Esophagus muscularis mucosa (tissue), 3 donors: Measurements from ENCODE around the gene GALP.
"Not testable (repeated sequence)": the region's sequence is repeated elsewhere in the genome, so short reads cannot be mapped to it uniquely, and the experiment has no call there.

ENCODE experiments used
- POLR2A ChIP-seq: fragments of 450-650 bp; IDR thresholded peaks from one replicate; pipeline ENCODE4 v1.6.1; 2017; ENCODE audit warnings: antibody characterized with exemption, moderate library complexity, mild to moderate bottlenecking, low read depth
- POLR2AphosphoS5 ChIP-seq, 2 donors: sonication (generic); formaldehyde crosslinking; IDR thresholded peaks; one replicate each; pipeline ENCODE4 v1.6.1; 2017; ENCODE audit warnings: antibody characterized with exemption in 2 of 2
- TF ChIP-seq, protein P1 (sequence below), 3 experiments: fragments of 200-600 bp in 2 of 3; fragments of 450-650 bp in 1 of 3; sonication (generic) in 2 of 3; IDR thresholded peaks; one replicate each; pipeline ENCODE4 v1.5.1; 2017 to 2019; ENCODE audit warnings: antibody characterized with exemption in 3 of 3, mild to moderate bottlenecking in 2 of 3, moderate library complexity in 1 of 3

DNA sequence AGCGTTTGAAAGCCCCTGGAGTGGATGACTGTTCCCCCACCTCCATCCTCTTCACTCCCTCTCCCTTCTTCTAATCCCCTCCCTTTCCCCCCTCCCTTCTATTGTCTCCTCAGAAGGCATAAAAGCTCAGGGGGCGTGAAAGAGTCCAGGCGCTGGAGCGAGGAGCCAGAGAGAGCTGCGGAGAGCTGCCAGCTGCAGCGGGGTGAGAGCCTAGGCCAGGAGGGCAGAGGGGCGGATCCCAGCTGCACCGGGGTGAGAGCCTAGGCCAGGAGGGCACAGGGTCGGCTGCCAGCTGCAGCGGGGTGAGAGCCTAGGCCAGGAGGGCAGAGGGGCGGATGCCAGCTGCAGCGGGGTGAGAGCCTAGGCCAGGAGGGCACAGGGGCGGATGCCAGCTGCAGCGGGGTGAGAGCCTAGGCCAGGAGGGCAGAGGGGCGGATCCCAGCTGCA lies at the start of gene GALP:
- TF ChIP-seq, protein P1, sequence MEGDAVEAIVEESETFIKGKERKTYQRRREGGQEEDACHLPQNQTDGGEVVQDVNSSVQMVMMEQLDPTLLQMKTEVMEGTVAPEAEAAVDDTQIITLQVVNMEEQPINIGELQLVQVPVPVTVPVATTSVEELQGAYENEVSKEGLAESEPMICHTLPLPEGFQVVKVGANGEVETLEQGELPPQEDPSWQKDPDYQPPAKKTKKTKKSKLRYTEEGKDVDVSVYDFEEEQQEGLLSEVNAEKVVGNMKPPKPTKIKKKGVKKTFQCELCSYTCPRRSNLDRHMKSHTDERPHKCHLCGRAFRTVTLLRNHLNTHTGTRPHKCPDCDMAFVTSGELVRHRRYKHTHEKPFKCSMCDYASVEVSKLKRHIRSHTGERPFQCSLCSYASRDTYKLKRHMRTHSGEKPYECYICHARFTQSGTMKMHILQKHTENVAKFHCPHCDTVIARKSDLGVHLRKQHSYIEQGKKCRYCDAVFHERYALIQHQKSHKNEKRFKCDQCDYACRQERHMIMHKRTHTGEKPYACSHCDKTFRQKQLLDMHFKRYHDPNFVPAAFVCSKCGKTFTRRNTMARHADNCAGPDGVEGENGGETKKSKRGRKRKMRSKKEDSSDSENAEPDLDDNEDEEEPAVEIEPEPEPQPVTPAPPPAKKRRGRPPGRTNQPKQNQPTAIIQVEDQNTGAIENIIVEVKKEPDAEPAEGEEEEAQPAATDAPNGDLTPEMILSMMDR (IDR thresholded peaks at IDR 0.05), result not testable (repeated sequence)
- not testable (repeated sequence) for TF ChIP-seq POLR2AphosphoS5 (IDR thresholded peaks at IDR 0.05); POLR2A
